Spleen (tissue), 11 donors: ENCODE results near the gene WDR33. TPM values are rescaled to one million over a fixed set of nuclear protein-coding genes. Genes with fewer than 3 reads are reported as not detected.
"Not testable (repeated sequence)": the region's sequence is repeated elsewhere in the genome, so short reads cannot be mapped to it uniquely, and the experiment has no call there.

ENCODE experiments used
- DNase-seq: peaks from one replicate; pipeline ENCODE4 v3.0.0-alpha.2; 2020
- H3K27ac ChIP-seq, 8 donors: fragments of 200-600 bp; sonication (generic) in 7 of 8; 1 replicate in 4 of 8; 2 replicates in 4 of 8; pipeline versions ENCODE4 v1.5.0 to v1.8.0; 2016 to 2021; ENCODE audit warnings: inconsistent platforms in 4 of 8, mild to moderate bottlenecking in 4 of 8, moderate library complexity in 1 of 8
- H3K27me3 ChIP-seq, 7 donors: fragments of 200-600 bp; sonication (generic) in 6 of 7; replicated peaks in 1 of 7; 1 replicate in 4 of 7; 2 replicates in 3 of 7; pipeline versions ENCODE4 v1.5.0 to v1.8.0; 2016 to 2021; ENCODE audit warnings: inconsistent platforms in 3 of 7, mild to moderate bottlenecking in 1 of 7
- H3K36me3 ChIP-seq, 6 donors: fragments of 200-600 bp; sonication (generic) in 5 of 6; 1 replicate in 4 of 6; 2 replicates in 2 of 6; pipeline versions ENCODE4 v1.5.0 to v1.8.0; 2016 to 2021; ENCODE audit warnings: inconsistent platforms in 2 of 6
- H3K4me1 ChIP-seq, 6 donors: fragments of 200-600 bp; sonication (generic) in 5 of 6; 1 replicate in 3 of 6; 2 replicates in 3 of 6; pipeline versions ENCODE4 v1.5.0 to v1.8.0; 2016 to 2021; ENCODE audit warnings: inconsistent platforms in 3 of 6
- H3K4me3 ChIP-seq, 8 donors: fragments of 200-600 bp; sonication (generic) in 7 of 8; 1 replicate in 4 of 8; 2 replicates in 4 of 8; pipeline versions ENCODE4 v1.5.0 to v1.8.0; 2016 to 2021; ENCODE audit warnings: inconsistent platforms in 4 of 8, mild to moderate bottlenecking in 4 of 8, moderate library complexity in 2 of 8
- H3K9me3 ChIP-seq, 8 donors: fragments of 200-600 bp; sonication (generic) in 7 of 8; 1 replicate in 4 of 8; 2 replicates in 4 of 8; pipeline versions ENCODE4 v1.5.0 to v1.8.0; 2016 to 2021; ENCODE audit warnings: inconsistent platforms in 4 of 8
- CTCF ChIP-seq, 11 experiments: fragments of 200-600 bp in 7 of 11; fragments of 450-650 bp in 4 of 11; sonication (generic) in 4 of 11; IDR thresholded peaks in 8 of 11; conservative IDR thresholded peaks in 3 of 11; 1 replicate in 7 of 11; 2 replicates in 4 of 11; pipeline versions ENCODE4 v1.4.0 to v1.8.0; 2016 to 2021; ENCODE audit warnings: antibody characterized with exemption in 11 of 11, inconsistent platforms in 4 of 11, mild to moderate bottlenecking in 1 of 11
- POLR2A ChIP-seq, 3 donors: fragments of 450-650 bp; IDR thresholded peaks; one replicate each; pipeline ENCODE4 v1.5.1; 2017; ENCODE audit warnings: antibody characterized with exemption in 3 of 3, mild to moderate bottlenecking in 1 of 3
- POLR2AphosphoS5 ChIP-seq, 3 donors: sonication (generic); formaldehyde crosslinking; IDR thresholded peaks; one replicate each; pipeline ENCODE4 v1.5.1; 2017; ENCODE audit warnings: antibody characterized with exemption in 3 of 3
- WGBS, 5 donors: extraction: QIAGEN DNeasy Blood & Tissue Kit in 3 of 5; methylation state at CpG; one replicate each; pipeline versions ENCODE4 v1.1.5 to v1.1.7; 2013 to 2018; 5-methylcytosine and 5-hydroxymethylcytosine counted together
- intact Hi-C: fragments of 100-400 bp; cut with DNase I; formaldehyde crosslinking; loops from one replicate; pipeline ENCODE4 v1.15.0; 2023; ENCODE audit warnings: low total_unique reads
- polyA plus RNA-seq, 3 donors: library from polyadenylated mRNA; stranded (reverse); fragments of 200-250 nt; gene quantifications; one replicate each; pipeline ENCODE4 v1.2.1, GENCODE V29; 2013
- total RNA-seq, 7 donors: library from RNA; depleted of rRNA in 3 of 7; stranded (reverse); fragments of >200 nt in 3 of 7; fragmentation: NEBNext Ultra II Directional in 4 of 7; extraction: Animal tissue kit (Norgen Biotek cat#: 25700) in 4 of 7; gene quantifications; one replicate each; pipeline versions ENCODE4 v1.1.0 to v1.2.1, GENCODE V29; 2016 to 2021
- donor health status: healthy with polysubstance abuse.
- donor health status: DM: no; HTN: no; CAD: no; lungs with moderate emphysema.
- donor health status: DM: no; HTN: no; CAD: no.
- donor health status: Bipolar disorder and iron deficiency.
- donor health status: healthy.
- donor health status: DM: no; HTN: no; CAD: no.
- donor health status: DM: yes; HTN: yes; CAD: no.

The WDR33 gene
- total and polyA plus RNA-seq, 10 donors: 15.4 to 85.3 (median 63.1) TPM

- intact Hi-C loops: no loop called here
- Histone ChIP-seq H3K9me3 (no peaks in the 10 kb centered on the region), H3K4me1 (peaks cover 34 to 48% (median 38%) of the 10 kb centered on the region in 6 donors), H3K36me3 (no peaks in the 10 kb centered on the region), H3K27me3 (no peaks in the 10 kb centered on the region), H3K27ac (peak overlapping the region; percentile 79 to 97 (median 96)), H3K4me3 (peak overlapping the region; percentile 54 to 95 (median 83))
- peak; percentile 88 for DNase-seq
- WGBS, 5 donors: 36 to 60% (median 40%) methylated on average over 20 to 34 of the region's 34 CpGs
- TF ChIP-seq POLR2AphosphoS5 (IDR thresholded peaks at IDR 0.05) (no peak), POLR2A (IDR thresholded peaks at IDR 0.05) (no peak), CTCF (IDR thresholded peaks at IDR 0.05 in 8 of 11, conservative IDR thresholded peaks at IDR 0.05 in 3 of 11) (no peak)
Measured at GRCh38 chr2:127811397-127812321, 688 bp upstream of the WDR33 start.

GRCh38 chr2:127810156-127810618 lies 784 bp downstream of the WDR33 start:
- H3K4me1 ChIP-seq: peaks cover 43 to 63% (median 53%) of the 10 kb centered on the region in 6 donors
- no peaks in the 10 kb centered on the region for H3K36me3 ChIP-seq
- WGBS, 5 donors: 0 to 1% (median 1%) methylated on average over 10 of the region's 10 CpGs
- H3K27ac ChIP-seq: peak overlapping the region; percentile 79 to 97 (median 96)
- peak overlapping the region; percentile 54 to 95 (median 83) for H3K4me3 ChIP-seq
- H3K9me3 ChIP-seq: no peaks in the 10 kb centered on the region
- intact Hi-C loops: no loop called here
- TF ChIP-seq POLR2A (IDR thresholded peaks at IDR 0.05): no peak
- TF ChIP-seq POLR2AphosphoS5 (IDR thresholded peaks at IDR 0.05): no peak
- TF ChIP-seq CTCF (IDR thresholded peaks at IDR 0.05 in 8 of 11, conservative IDR thresholded peaks at IDR 0.05 in 3 of 11): no peak
- no peaks in the 10 kb centered on the region for H3K27me3 ChIP-seq
- no peak for DNase-seq

DNA sequence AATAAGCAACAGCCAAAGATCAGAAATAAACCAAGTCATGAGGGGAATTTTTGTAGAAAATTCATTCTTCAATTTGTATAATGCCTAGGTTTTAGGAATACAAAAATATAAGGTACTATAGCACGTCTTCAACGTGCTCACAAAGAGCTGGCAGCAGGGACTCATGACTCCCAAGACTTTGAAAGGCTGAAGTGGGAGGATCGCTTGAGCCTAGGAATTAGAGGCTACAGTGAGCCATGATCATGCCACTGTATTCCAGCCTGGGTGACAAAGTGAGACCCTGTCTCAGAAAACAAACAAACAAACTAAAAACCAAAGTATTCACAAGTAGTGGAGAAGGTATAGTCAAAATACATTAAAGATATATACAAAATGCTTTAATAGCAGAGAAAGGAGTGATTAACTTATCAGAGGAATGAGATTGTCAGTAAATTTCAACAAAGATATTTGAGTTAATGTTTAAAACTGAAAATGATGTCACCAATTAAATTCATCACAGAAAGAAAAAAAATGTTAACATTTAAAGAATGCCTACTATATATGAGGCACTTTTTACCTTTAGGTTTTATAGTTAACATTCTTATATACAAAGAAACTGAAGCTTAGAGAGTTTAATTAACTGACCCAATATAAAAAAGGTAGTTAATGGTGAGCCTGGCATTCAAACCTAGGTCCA lies 3.2 kb downstream of the WDR33 start:
- H3K27me3 ChIP-seq: no peaks in the 10 kb centered on the region
- no peak overlapping the region for H3K27ac ChIP-seq
- 80 to 95% (median 86%) methylated on average over 3 of the region's 3 CpGs for WGBS, 5 donors
- intact Hi-C loops: no loop called here
- no peak for DNase-seq
- no peaks in the 10 kb centered on the region for H3K9me3 ChIP-seq
- peak overlapping the region in 2 of 8 donors; percentile 8 to 24 for H3K4me3 ChIP-seq
- H3K4me1 ChIP-seq: peaks cover 43 to 87% (median 72%) of the 10 kb centered on the region in 6 donors
- H3K36me3 ChIP-seq: no peaks in the 10 kb centered on the region
- TF ChIP-seq POLR2A (IDR thresholded peaks at IDR 0.05) (no peak), CTCF (IDR thresholded peaks at IDR 0.05 in 8 of 11, conservative IDR thresholded peaks at IDR 0.05 in 3 of 11) (no peak), POLR2AphosphoS5 (IDR thresholded peaks at IDR 0.05) (no peak)

DNA sequence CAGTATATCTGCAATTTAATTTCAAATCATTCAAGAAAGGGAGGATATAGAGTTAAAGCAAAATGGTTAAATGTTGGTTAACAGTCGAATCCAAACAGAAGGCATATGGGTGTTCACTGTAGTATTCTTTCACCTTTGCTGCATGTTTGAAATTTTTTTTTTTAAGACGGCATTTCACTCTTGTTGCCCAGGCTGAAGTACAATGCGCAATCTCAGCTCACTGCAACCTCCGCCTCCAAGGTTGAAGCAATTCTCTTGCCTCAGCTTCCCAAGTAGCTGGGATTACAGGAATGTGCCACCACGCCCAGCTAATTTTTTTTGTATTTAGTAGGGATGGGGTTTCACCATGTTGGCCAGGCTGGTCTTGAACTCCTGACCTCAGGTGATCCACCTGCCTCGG lies 4.1 kb downstream of the WDR33 start:
- WGBS, 5 donors: 76 to 91% (median 83%) methylated on average over 6 of the region's 6 CpGs
- intact Hi-C loops, DNase-seq, H3K36me3 ChIP-seq, H3K27me3 ChIP-seq, H3K4me3 ChIP-seq, H3K27ac ChIP-seq, H3K9me3 ChIP-seq: not testable (repeated sequence)
- peaks cover 43 to 92% (median 75%) of the 10 kb centered on the region in 6 donors for H3K4me1 ChIP-seq
